Prostate gland (tissue), 2 donors: ENCODE results near the gene PTPRD. TPM values are rescaled to one million over a fixed set of nuclear protein-coding genes. Genes with fewer than 3 reads are reported as not detected.

Experiments used
- DNase-seq: peaks from one replicate; pipeline ENCODE4 v3.0.0-alpha.2; 2019; ENCODE audit warnings: low spot score
- H3K27ac ChIP-seq, 2 donors: fragments of 200-600 bp; sonication (generic); 2 replicates each; pipeline ENCODE4 v1.5.1; 2017 to 2019
- H3K27me3 ChIP-seq: fragments of 200-600 bp; sonication (generic); replicated peaks from 2 replicates; pipeline ENCODE4 v1.5.1; 2019; ENCODE audit not compliant: insufficient read depth
- H3K36me3 ChIP-seq, 2 donors: fragments of 200-600 bp; sonication (generic); 1 replicate in 1 of 2; 2 replicates in 1 of 2; pipeline versions ENCODE4 v1.5.1 to v1.8.1; 2017 to 2019
- H3K4me1 ChIP-seq: fragments of 200-600 bp; sonication (generic); replicated peaks from 2 replicates; pipeline ENCODE4 v1.5.1; 2019
- H3K4me3 ChIP-seq, 2 donors: fragments of 200-600 bp; sonication (generic); 2 replicates each; pipeline ENCODE4 v1.5.1; 2017 to 2019
- H3K9me3 ChIP-seq: fragments of 200-600 bp; sonication (generic); 2 replicates; pipeline ENCODE4 v1.5.1; 2017
- CTCF ChIP-seq, 4 experiments: fragments of 200-600 bp in 2 of 4; fragments of 450-650 bp in 2 of 4; sonication (generic) in 2 of 4; IDR thresholded peaks; 1 replicate in 3 of 4; 2 replicates in 1 of 4; pipeline ENCODE4 v1.5.1; 2016 to 2019; ENCODE audit warnings: antibody characterized with exemption in 4 of 4, mild to moderate bottlenecking in 2 of 4, moderate library complexity in 2 of 4
- POLR2A ChIP-seq: fragments of 450-650 bp; IDR thresholded peaks from one replicate; pipeline ENCODE4 v1.6.1; 2016; ENCODE audit warnings: antibody characterized with exemption, mild to moderate bottlenecking
- POLR2AphosphoS5 ChIP-seq: sonication (generic); formaldehyde crosslinking; IDR thresholded peaks from one replicate; pipeline ENCODE4 v1.6.1; 2017; ENCODE audit warnings: antibody characterized with exemption
- WGBS: methylation state at CpG from one replicate; pipeline ENCODE4 v1.1.5; 2018; 5-methylcytosine and 5-hydroxymethylcytosine counted together
- intact Hi-C: fragments of 100-400 bp; cut with DNase I; formaldehyde crosslinking; loops from one replicate; pipeline ENCODE4 v1.14.2; 2022
- total RNA-seq, 2 donors: library from RNA; depleted of rRNA; stranded (reverse); fragments of >200 nt; gene quantifications; one replicate each; pipeline ENCODE4 v1.1.0, GENCODE V29; 2016

PTPRD gene
- total RNA-seq, 2 donors from 2014 or later = 5.8 to 23.1 TPM

GRCh38 chr9:9362332-9362731, 1250.5 kb downstream of the PTPRD start:
- Histone ChIP-seq H3K9me3 (no peaks in the 10 kb centered on the region), H3K27me3 (no peaks in the 10 kb centered on the region), H3K27ac (no peak overlapping the region), H3K4me3 (no peak overlapping the region), H3K36me3 (no peaks in the 10 kb centered on the region), H3K4me1 (no peaks in the 10 kb centered on the region)
- no peak for DNase-seq
- 75% methylated on average over 2 of the region's 2 CpGs for WGBS
- intact Hi-C loops = no loop called here
- no peak for TF ChIP-seq POLR2A
- TF ChIP-seq POLR2AphosphoS5 = no peak
- no peak for TF ChIP-seq CTCF (IDR thresholded peaks at IDR 0.05)

DNA sequence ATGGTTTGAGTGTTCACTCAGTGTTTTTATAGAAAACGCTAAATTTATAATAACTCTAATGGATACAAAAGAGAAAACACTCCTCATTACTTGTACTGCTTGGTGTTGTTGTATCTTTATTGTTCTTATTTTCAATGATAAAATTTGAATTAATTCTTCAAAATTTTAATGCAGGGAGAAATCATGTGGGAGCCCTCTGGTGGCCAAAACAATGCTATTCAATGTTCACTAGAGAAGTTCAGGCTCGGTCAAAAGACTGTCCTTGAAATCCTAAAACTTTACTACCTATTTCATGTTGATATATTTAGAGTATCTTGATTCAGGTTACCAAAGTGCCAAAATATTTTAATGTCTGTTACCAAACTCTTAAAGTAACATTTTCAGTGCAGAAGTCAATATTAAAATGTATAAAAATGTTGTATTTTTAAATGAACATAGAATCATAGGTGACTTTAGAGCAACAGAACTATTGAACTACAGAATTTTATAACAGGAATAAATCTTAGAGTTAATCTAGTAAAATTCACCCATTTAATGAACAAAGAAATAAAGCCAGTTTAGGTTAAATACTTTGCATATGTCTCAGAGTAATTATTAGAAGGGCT, 1259.8 kb downstream of the PTPRD start:
- Histone ChIP-seq H3K9me3 (no peaks in the 10 kb centered on the region), H3K27ac (no peak overlapping the region), H3K36me3 (no peaks in the 10 kb centered on the region), H3K27me3 (no peaks in the 10 kb centered on the region), H3K4me1 (no peaks in the 10 kb centered on the region), H3K4me3 (no peak overlapping the region)
- intact Hi-C loops = no loop called here
- WGBS = 22% methylated on average over 2 of the region's 2 CpGs
- DNase-seq = no peak
- no peak for TF ChIP-seq POLR2A
- no peak for TF ChIP-seq CTCF (IDR thresholded peaks at IDR 0.05)
- TF ChIP-seq POLR2AphosphoS5 = no peak

DNA sequence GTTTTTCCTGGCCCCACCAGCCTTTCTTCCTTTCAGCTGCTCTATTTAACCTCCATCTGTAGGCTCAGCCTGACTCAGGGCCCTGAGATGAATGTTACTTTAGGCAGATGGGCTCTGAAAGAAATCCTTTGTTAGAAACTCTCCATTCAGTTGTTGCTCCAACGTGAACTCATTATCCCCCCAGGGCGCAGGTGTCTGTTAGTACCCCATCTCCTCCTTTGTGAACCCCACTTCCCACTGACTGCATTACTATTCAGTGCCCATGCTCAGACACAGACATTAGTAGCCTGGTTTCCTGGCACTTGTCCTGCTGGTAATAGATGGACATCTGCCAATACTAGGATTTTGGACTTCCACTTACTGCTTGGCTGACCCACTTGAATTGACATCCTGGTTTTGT, 1271.6 kb downstream of the PTPRD start:
- TF ChIP-seq POLR2AphosphoS5 (no peak), CTCF (IDR thresholded peaks at IDR 0.05) (no peak), POLR2A (no peak)
- 73% methylated on average over 2 of the region's 2 CpGs for WGBS
- Histone ChIP-seq H3K9me3 (no peaks in the 10 kb centered on the region), H3K4me1 (no peaks in the 10 kb centered on the region), H3K27ac (no peak overlapping the region), H3K36me3 (no peaks in the 10 kb centered on the region), H3K4me3 (no peak overlapping the region), H3K27me3 (no peaks in the 10 kb centered on the region)
- intact Hi-C loops = no loop called here
- no peak for DNase-seq

DNA sequence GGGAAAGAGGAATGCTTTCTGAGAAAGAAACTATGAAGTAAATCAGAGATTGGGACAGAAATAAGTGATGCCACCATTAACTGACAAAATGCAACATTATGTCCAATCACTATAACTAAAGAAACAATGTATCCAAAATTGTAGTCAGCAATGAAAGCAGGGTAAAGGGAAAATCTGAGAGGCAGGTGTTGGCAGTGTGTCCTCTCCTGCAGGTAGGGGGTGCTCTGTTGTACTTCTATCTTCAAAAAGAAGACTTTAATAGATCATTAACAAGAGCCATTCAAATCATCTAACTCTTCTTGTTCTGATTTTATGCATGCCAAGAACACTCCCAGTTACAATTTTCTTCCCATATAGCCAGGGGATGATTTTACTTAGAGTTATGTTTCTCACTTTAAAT, 1275.7 kb downstream of the PTPRD start:
- H3K4me3 ChIP-seq = no peak overlapping the region
- no peak for TF ChIP-seq CTCF (IDR thresholded peaks at IDR 0.05)
- TF ChIP-seq POLR2A = no peak
- no peak for TF ChIP-seq POLR2AphosphoS5
- no peak for DNase-seq
- no peaks in the 10 kb centered on the region for H3K36me3 ChIP-seq
- H3K4me1 ChIP-seq = no peaks in the 10 kb centered on the region
- H3K27ac ChIP-seq = no peak overlapping the region
- intact Hi-C loops = no loop called here
- no peaks in the 10 kb centered on the region for H3K9me3 ChIP-seq
- no peaks in the 10 kb centered on the region for H3K27me3 ChIP-seq

DNA sequence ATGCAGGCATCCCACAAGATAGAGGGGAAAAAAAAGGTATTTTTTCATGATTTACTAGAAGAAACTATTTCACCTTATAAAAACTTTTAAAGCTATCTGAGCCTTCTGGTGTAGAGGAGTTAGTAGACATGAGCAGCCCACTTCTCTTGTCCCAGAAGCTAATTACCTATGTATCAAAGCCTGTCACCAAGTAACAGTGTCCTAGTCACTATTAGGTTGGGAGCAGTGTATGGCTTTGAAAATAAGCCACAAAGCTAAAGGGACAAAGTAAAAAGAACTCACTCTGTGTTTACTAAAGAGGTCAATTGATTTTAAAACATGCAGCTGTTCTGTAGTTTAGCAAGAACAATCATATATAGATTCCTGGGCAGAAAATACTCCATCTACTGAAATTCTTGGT, 1286.1 kb downstream of the PTPRD start:
- Histone ChIP-seq H3K27me3 (no peaks in the 10 kb centered on the region), H3K36me3 (no peaks in the 10 kb centered on the region), H3K4me1 (no peaks in the 10 kb centered on the region), H3K27ac (no peak overlapping the region), H3K9me3 (no peaks in the 10 kb centered on the region), H3K4me3 (no peak overlapping the region)
- intact Hi-C loops = no loop called here
- DNase-seq = no peak
- TF ChIP-seq POLR2AphosphoS5 (no peak), CTCF (IDR thresholded peaks at IDR 0.05) (no peak), POLR2A (no peak)
